ENCODE measurements around the gene CCDC183.
"Not testable (repeated sequence)": the region's sequence is repeated elsewhere in the genome, so short reads cannot be mapped to it uniquely, and the experiment has no call there.

Gene CCDC183

DNA sequence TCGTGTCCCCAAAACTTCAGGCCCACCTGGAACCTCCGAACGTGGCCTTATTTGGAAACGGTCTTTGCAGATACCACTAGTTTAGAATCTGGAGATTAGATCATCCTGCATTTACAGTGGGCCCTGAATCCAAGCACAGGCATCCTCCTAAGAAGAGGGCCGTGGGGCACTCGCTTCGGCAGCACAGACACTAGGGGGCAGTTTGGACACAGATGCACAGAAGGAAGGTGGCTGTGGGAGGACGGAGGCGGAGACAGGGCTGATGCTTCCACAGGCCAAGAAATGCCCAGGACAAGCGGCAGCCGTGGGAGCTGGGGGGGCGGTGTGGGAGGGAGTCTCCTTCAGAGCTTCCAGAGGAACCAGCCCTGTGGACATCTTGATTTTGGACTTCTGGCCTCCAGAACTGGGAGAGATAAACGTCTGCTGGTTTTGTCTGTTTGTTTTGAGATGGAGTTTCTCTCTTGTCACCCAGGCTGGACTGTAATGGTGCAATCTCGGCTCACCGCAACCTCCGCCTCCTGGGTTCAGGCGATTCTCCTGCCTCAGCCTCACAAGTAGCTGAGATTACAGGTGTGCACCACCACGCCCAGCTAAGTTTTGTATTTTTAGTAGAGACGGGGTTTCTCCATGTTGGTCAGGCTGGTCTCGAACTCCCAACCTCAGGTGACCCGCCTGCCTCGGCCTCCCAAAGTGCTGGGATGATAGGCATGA is 35.1 kb upstream of the CCDC183 start:
- Histone ChIP-seq H3K27me3 (ENCODE audit: control insufficient read depth, low read length) (peaks cover 15% of the 10 kb centered on the region), H3K4me1 (ENCODE audit: control insufficient read depth, low read length) (peaks cover 42% of the 10 kb centered on the region)
- not testable (repeated sequence) for H4K20me1 ChIP-seq (ENCODE audit: control insufficient read depth, insufficient read depth, low read depth, low read length); H3K4me2 ChIP-seq (ENCODE audit: low read length); H3F3A ChIP-seq (ENCODE audit: control insufficient read depth, insufficient read depth); H3K27ac ChIP-seq (ENCODE audit: low read depth, low read length); H3K36me3 ChIP-seq (ENCODE audit: control insufficient read depth, low read length); H3K9me2 ChIP-seq (replicated peaks; ENCODE audit: control insufficient read depth, low read length); H3K79me2 ChIP-seq (ENCODE audit: control insufficient read depth, low read length); H3K4me3 ChIP-seq (ENCODE audit: low read length); H3K9me3 ChIP-seq (ENCODE audit: control insufficient read depth, insufficient read depth, low read length)
- TF ChIP-seq, protein P1, sequence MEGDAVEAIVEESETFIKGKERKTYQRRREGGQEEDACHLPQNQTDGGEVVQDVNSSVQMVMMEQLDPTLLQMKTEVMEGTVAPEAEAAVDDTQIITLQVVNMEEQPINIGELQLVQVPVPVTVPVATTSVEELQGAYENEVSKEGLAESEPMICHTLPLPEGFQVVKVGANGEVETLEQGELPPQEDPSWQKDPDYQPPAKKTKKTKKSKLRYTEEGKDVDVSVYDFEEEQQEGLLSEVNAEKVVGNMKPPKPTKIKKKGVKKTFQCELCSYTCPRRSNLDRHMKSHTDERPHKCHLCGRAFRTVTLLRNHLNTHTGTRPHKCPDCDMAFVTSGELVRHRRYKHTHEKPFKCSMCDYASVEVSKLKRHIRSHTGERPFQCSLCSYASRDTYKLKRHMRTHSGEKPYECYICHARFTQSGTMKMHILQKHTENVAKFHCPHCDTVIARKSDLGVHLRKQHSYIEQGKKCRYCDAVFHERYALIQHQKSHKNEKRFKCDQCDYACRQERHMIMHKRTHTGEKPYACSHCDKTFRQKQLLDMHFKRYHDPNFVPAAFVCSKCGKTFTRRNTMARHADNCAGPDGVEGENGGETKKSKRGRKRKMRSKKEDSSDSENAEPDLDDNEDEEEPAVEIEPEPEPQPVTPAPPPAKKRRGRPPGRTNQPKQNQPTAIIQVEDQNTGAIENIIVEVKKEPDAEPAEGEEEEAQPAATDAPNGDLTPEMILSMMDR (IDR thresholded peaks at IDR 0.05; ENCODE audit: low read depth, low read length, poor library complexity, severe bottlenecking) = peak; percentile 78

DNA sequence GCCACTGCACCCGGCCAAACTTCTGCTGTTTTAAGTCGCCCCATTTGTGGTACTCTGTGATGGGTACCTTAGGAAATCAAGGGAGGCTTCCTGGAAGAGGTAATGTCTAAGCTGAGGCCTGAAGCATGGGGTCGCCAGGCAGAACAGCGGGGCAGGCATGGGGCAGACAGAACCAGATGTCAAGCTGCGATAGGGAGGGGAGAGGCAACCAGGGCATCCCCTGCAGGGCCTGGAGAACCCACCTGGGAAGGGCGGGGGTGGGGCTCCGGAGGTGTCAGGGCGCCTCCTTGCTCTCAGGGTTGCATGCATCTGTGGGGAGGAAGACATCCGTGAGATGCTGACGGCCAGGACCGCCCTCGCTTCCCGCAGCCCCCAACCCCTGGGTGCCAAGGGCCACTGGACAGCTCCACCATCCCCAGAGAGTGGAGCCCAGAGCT is 34.6 kb upstream of the CCDC183 start:
- H3K4me3 ChIP-seq (ENCODE audit: low read length) = no peak overlapping the region
- H3K79me2 ChIP-seq (ENCODE audit: control insufficient read depth, low read length) = no peaks in the 10 kb centered on the region
- no peak overlapping the region for H3K4me2 ChIP-seq (ENCODE audit: low read length)
- no peak overlapping the region for H3K27ac ChIP-seq (ENCODE audit: low read depth, low read length)
- no peaks in the 10 kb centered on the region for H3K9me2 ChIP-seq (replicated peaks; ENCODE audit: control insufficient read depth, low read length)
- H3K27me3 ChIP-seq (ENCODE audit: control insufficient read depth, low read length) = peaks cover 15% of the 10 kb centered on the region
- H3F3A ChIP-seq (ENCODE audit: control insufficient read depth, insufficient read depth) = no peaks in the 10 kb centered on the region; the same call in 1 of the 2 replicates
- peaks cover 44% of the 10 kb centered on the region for H3K4me1 ChIP-seq (ENCODE audit: control insufficient read depth, low read length)
- H4K20me1 ChIP-seq (ENCODE audit: control insufficient read depth, insufficient read depth, low read depth, low read length) = no peaks in the 10 kb centered on the region
- TF ChIP-seq EZH2phosphoT487 (IDR thresholded peaks at IDR 0.05; ENCODE audit: borderline replicate concordance, low read length) = no peak
- TF ChIP-seq, protein P1 (IDR thresholded peaks at IDR 0.05; ENCODE audit: low read depth, low read length, poor library complexity, severe bottlenecking) = no peak
- peaks cover 3% of the 10 kb centered on the region; the same call in 1 of the 2 replicates for H3K9me3 ChIP-seq (ENCODE audit: control insufficient read depth, insufficient read depth, low read length)
- no peaks in the 10 kb centered on the region for H3K36me3 ChIP-seq (ENCODE audit: control insufficient read depth, low read length)

DNA sequence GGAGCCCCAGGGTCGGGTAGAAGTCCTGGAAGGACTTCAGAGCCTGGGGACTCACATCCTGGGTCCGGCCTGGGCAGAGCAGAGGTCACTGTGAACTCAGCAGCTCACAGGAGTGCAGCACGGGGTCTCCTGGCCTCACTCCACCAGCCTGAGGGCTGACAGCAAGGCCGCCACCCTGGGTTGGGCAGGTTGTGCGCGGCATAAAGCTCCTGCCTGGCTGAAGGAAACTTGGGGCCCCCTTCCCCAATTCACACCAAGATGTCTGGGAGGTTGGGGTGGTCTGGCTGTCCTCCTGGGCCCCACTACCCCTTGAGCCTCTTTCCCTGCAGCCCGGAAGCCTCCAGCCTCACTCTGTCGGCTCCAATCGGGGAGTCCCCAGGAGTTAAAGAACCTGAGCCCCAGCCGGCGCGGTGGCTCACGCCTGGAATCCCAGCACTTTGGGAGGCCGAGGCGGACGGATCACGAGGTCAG is 33.9 kb upstream of the CCDC183 start:
- no peak overlapping the region for H3K4me2 ChIP-seq (ENCODE audit: low read length)
- no peaks in the 10 kb centered on the region for H3K79me2 ChIP-seq (ENCODE audit: control insufficient read depth, low read length)
- TF ChIP-seq, protein P1 (IDR thresholded peaks at IDR 0.05; ENCODE audit: low read depth, low read length, poor library complexity, severe bottlenecking) = no peak
- TF ChIP-seq EZH2phosphoT487 (IDR thresholded peaks at IDR 0.05; ENCODE audit: borderline replicate concordance, low read length) = no peak
- no peaks in the 10 kb centered on the region for H4K20me1 ChIP-seq (ENCODE audit: control insufficient read depth, insufficient read depth, low read depth, low read length)
- no peak overlapping the region for H3K27ac ChIP-seq (ENCODE audit: low read depth, low read length)
- H3K9me3 ChIP-seq (ENCODE audit: control insufficient read depth, insufficient read depth, low read length) = no peaks in the 10 kb centered on the region
- peaks cover 49% of the 10 kb centered on the region for H3K4me1 ChIP-seq (ENCODE audit: control insufficient read depth, low read length)
- H3K36me3 ChIP-seq (ENCODE audit: control insufficient read depth, low read length) = no peaks in the 10 kb centered on the region
- peaks cover 15% of the 10 kb centered on the region for H3K27me3 ChIP-seq (ENCODE audit: control insufficient read depth, low read length)
- no peak overlapping the region for H3K4me3 ChIP-seq (ENCODE audit: low read length)
- H3K9me2 ChIP-seq (replicated peaks; ENCODE audit: control insufficient read depth, low read length) = no peaks in the 10 kb centered on the region
- H3F3A ChIP-seq (ENCODE audit: control insufficient read depth, insufficient read depth) = peaks cover 3% of the 10 kb centered on the region

All from DOHH2 (cell line).